SK-N-MC (cell line): Measurements from ENCODE around the gene NR2F1-AS1.
"Not testable (repeated sequence)": the region's sequence is repeated elsewhere in the genome, so short reads cannot be mapped to it uniquely, and the experiment has no call there.

Experiments
- DNase-seq: peaks from one replicate; pipeline ENCODE4 v3.0.0-alpha.2; 2011; ENCODE audit warnings: low read depth, low spot score
- H3K27ac ChIP-seq: fragments of 200-600 bp; sonication (generic); 2 replicates; pipeline ENCODE4 v1.5.1; 2016; ENCODE audit warnings: mixed run types
- H3K36me3 ChIP-seq: fragments of 200-600 bp; sonication (generic); 2 replicates; pipeline ENCODE4 v1.6.1; 2017; ENCODE audit warnings: antibody characterized with exemption, low read length, mixed read lengths; ENCODE audit not compliant: insufficient read depth
- H3K4me3 ChIP-seq: fragments of 200-600 bp; sonication (generic); 2 replicates; pipeline ENCODE4 v1.5.1; 2016
- H3K9ac ChIP-seq: fragments of 200-600 bp; sonication (generic); 2 replicates; pipeline ENCODE4 v1.8.0; 2017; ENCODE audit warnings: mixed run types, mixed read lengths; ENCODE audit not compliant: insufficient read length
- H3K9me3 ChIP-seq: fragments of 200-600 bp; sonication (generic); 2 replicates; pipeline ENCODE4 v1.6.1; 2017; ENCODE audit warnings: low read depth, mild to moderate bottlenecking, antibody characterized with exemption, low read length, moderate library complexity, mixed read lengths
- EZH2 ChIP-seq: fragments of 200-600 bp; sonication (generic); IDR thresholded peaks from one replicate; pipeline ENCODE4 v1.6.1; 2017; ENCODE audit warnings: antibody characterized with exemption
- FOXP2 ChIP-seq: optimal IDR thresholded peaks from 2 replicates; pipeline ENCODE3; 2011; ENCODE audit warnings: mild to moderate bottlenecking, moderate library complexity; ENCODE audit not compliant: insufficient read depth; ENCODE audit errors: extremely low read length, control extremely low read depth
- POLR2AphosphoS5 ChIP-seq: IDR thresholded peaks from 2 replicates; pipeline ENCODE4 v1.6.1; 2012; ENCODE audit warnings: mild to moderate bottlenecking, low read depth, low read length, borderline replicate concordance

NR2F1-AS1 gene

GRCh38 chr5:93395010-93395409 is 186.0 kb downstream of the NR2F1-AS1 start:
- no peak overlapping the region for H3K9ac ChIP-seq
- TF ChIP-seq POLR2AphosphoS5 (no peak), FOXP2 (no peak), EZH2 (no peak)
- no peaks in the 10 kb centered on the region for H3K36me3 ChIP-seq
- H3K9me3 ChIP-seq, result no peaks in the 10 kb centered on the region
- H3K27ac ChIP-seq, result no peak overlapping the region
- DNase-seq, result no peak
- no peak overlapping the region for H3K4me3 ChIP-seq

DNA sequence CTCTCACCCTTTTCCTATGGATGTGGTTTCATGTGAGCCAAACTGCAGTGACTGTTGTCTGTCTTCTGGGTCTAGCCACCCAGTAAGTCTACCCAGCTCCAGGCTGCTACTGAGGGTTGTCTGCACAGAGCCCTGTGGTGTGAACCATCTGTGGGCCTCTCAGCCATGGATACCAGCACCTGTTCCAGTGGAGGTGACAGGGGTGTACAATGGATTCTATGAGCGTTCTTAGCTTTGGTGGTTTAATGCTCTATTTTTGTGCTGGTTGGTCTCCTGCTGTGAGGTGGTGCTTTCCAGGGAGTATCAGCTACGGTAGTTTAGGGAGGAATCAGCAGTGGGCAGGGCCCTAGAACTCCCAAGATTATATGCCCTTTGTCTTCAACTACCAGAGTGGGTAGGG is 186.7 kb downstream of the NR2F1-AS1 start:
- TF ChIP-seq FOXP2, result no peak
- TF ChIP-seq EZH2, result no peak
- no peak for TF ChIP-seq POLR2AphosphoS5
- DNase-seq, result no peak
- Histone ChIP-seq H3K4me3 (no peak overlapping the region), H3K9ac (no peak overlapping the region), H3K9me3 (no peaks in the 10 kb centered on the region), H3K27ac (no peak overlapping the region), H3K36me3 (no peaks in the 10 kb centered on the region)

DNA sequence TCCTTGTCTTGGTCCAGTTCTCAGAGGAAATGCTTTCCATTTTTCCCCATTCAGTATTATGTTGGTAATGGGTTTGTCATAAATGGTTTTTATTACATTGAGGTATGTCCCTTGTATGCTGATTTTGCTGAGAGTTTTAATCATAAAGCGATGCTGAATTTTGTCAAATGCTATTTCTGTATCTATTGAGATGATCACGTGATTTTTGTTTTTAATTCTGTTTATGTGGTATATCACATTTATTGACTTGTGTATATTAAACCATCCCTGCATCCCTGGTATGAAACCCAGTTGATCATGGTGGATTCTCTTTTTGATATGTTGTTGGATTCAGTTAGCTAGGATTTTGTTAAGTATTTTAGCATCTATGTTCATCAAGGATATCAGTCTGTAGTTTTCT is 189.8 kb downstream of the NR2F1-AS1 start:
- not testable (repeated sequence) for H3K36me3 ChIP-seq, H3K9ac ChIP-seq, H3K27ac ChIP-seq, H3K9me3 ChIP-seq, DNase-seq, H3K4me3 ChIP-seq

DNA sequence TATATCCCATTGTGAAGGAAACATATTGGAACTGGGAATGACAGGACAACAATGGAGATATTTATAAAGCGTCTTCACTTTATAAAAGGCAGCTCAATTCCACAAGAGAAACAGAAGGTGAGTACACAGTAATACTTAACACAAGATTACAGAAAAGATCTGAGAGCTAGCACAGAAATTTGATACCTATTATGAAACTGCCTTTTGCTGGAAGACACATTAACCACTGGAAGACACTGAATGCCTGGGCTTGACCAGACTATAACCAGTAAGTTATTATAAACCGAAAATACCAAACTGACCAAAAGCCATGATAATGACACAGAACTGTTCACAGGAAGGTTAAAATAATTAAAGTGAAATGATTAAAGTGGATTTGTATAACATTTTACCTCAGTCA is 195.4 kb downstream of the NR2F1-AS1 start:
- Histone ChIP-seq H3K9ac (no peak overlapping the region), H3K36me3 (no peaks in the 10 kb centered on the region), H3K4me3 (no peak overlapping the region), H3K27ac (no peak overlapping the region), H3K9me3 (no peaks in the 10 kb centered on the region)
- TF ChIP-seq POLR2AphosphoS5 (no peak), FOXP2 (no peak), EZH2 (no peak)
- no peak for DNase-seq

DNA sequence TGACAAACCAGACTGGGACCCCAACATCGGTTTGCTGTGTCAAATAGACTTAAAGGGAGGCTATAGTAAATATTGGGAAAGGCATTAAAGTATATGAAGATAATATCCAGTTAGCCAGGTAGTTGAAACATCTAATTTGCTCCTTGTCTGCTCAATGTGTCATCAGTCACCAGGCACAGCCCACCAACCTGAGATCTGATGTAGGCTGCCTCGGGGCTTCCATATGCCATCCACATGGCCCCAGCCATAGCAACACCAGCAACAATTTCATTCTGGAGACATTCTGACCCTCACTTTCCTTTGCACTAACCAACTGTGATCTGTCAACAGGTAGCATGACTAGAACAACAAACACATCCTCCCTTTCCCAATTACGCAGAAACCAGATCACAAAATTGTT is 196.0 kb downstream of the NR2F1-AS1 start:
- no peak overlapping the region for H3K27ac ChIP-seq
- H3K9me3 ChIP-seq, result no peaks in the 10 kb centered on the region
- no peak for TF ChIP-seq EZH2
- TF ChIP-seq FOXP2, result no peak
- TF ChIP-seq POLR2AphosphoS5, result no peak
- no peaks in the 10 kb centered on the region for H3K36me3 ChIP-seq
- no peak overlapping the region for H3K4me3 ChIP-seq
- no peak for DNase-seq
- no peak overlapping the region for H3K9ac ChIP-seq

DNA sequence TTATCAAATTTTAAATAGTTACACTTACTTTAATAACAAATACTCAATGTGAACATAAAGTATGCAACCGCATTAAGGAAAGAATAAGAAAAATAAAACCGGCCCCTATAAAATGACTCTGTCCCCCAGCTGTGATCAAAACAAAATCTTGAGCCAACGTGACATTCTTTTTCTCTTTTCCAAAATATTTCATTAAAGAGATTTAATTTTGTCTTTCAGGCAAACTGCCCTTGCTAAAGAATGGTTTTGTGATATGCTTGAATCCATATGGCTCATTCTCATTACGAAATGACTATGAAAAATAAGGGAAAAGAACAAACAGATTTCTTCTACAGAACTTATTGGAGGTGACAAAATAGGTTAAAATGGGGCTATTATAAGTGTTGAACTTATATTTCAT is 197.0 kb downstream of the NR2F1-AS1 start:
- no peaks in the 10 kb centered on the region for H3K36me3 ChIP-seq
- no peak for TF ChIP-seq FOXP2
- no peak for TF ChIP-seq POLR2AphosphoS5
- no peak for TF ChIP-seq EZH2
- no peak for DNase-seq
- no peak overlapping the region for H3K27ac ChIP-seq
- no peak overlapping the region for H3K9ac ChIP-seq
- no peak overlapping the region for H3K4me3 ChIP-seq
- no peaks in the 10 kb centered on the region for H3K9me3 ChIP-seq

DNA sequence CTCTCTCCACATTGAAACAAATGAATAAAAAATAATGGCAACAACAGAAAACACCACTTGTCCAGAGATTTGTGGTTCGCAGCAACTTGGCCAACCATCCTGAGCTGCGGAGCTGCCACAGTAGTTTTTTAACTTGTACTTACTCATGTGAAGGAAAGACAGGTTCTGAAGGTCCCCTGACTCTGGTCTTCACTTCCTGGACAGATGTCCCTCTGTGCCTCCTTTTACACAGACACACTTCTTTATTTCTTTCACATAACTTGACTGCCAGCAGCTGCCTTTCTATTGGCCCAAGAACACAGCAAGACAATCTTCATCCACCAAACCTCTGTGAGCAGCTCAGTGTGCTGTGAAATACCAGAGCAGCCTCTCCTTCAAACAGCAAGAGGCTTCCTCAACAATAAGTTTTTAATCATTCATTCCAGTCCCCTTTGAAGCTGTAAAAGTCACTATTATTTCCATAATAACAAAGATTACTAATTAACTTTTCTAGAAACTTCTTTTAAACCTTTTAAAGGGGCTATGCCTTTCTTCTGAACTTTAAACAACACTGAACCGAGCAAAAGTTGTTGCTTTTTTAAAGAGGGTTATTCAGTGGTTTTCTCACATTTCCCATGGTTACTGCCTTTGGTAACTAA is 198.7 kb downstream of the NR2F1-AS1 start:
- H3K27ac ChIP-seq, result 0 out of 2 replicates have a peak overlapping the region, but pooled peaks have one; percentile 21
- H3K4me3 ChIP-seq, result no peak overlapping the region
- TF ChIP-seq POLR2AphosphoS5, result no peak
- TF ChIP-seq EZH2, result no peak
- no peak for TF ChIP-seq FOXP2
- DNase-seq, result no peak
- H3K9ac ChIP-seq, result no peak overlapping the region
- no peaks in the 10 kb centered on the region for H3K36me3 ChIP-seq
- no peaks in the 10 kb centered on the region for H3K9me3 ChIP-seq

GRCh38 chr5:93381057-93381456 is 200.0 kb downstream of the NR2F1-AS1 start:
- H3K36me3 ChIP-seq, result no peaks in the 10 kb centered on the region
- no peaks in the 10 kb centered on the region for H3K9me3 ChIP-seq
- H3K9ac ChIP-seq, result no peak overlapping the region
- DNase-seq, result no peak
- no peak overlapping the region for H3K4me3 ChIP-seq
- no peak overlapping the region for H3K27ac ChIP-seq
- no peak for TF ChIP-seq POLR2AphosphoS5
- no peak for TF ChIP-seq FOXP2
- TF ChIP-seq EZH2, result no peak

DNA sequence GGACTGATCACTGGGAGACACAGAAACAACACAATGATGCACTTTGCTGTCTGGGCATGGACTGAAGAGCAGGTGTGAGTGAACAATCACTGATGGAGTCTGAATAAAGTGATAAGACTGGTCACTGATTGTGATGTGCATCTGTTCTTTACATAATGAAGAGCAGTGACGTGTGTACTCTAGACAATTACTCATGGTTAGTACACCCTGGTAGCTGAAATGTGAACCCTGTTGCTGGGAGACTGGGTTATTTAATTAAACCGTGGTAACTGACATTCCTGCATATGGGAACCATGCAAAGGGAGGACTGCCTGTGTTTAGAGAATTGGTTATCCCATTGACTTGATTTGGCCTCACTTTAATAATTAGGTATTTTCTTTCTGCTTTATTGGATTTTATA is 202.9 kb downstream of the NR2F1-AS1 start:
- no peak overlapping the region for H3K27ac ChIP-seq
- no peak overlapping the region for H3K4me3 ChIP-seq
- no peaks in the 10 kb centered on the region for H3K36me3 ChIP-seq
- no peak for DNase-seq
- no peaks in the 10 kb centered on the region for H3K9me3 ChIP-seq
- H3K9ac ChIP-seq, result no peak overlapping the region
- TF ChIP-seq POLR2AphosphoS5 (no peak), EZH2 (no peak), FOXP2 (no peak)

- Histone ChIP-seq H3K27ac (no peak overlapping the region), H3K4me3 (no peak overlapping the region), H3K36me3 (no peaks in the 10 kb centered on the region), H3K9ac (no peak overlapping the region), H3K9me3 (no peaks in the 10 kb centered on the region)
- TF ChIP-seq POLR2AphosphoS5, result no peak
- no peak for TF ChIP-seq EZH2
- TF ChIP-seq FOXP2, result no peak
- DNase-seq, result no peak
These were observed 209.1 kb downstream of the NR2F1-AS1 start for GRCh38 chr5:93371893-93372292.
